Left lung (tissue), 10 donors: ENCODE results near the gene IFIT2. TPM values are rescaled to one million over a fixed set of nuclear protein-coding genes. Genes with fewer than 3 reads are reported as not detected.

Source experiments
- ATAC-seq: fragments of 200-7000 bp; cut with Tn5 transposase; one replicate; pipeline ENCODE4 v1.9.1; 2020; ENCODE audit warnings: moderate library complexity
- DNase-seq, 4 donors: peaks; one replicate each; pipeline ENCODE4 v3.0.0-alpha.2; 2013 to 2020
- H3K27ac ChIP-seq, 2 donors: fragments of 200-600 bp; sonication (generic) in 1 of 2; one replicate each; pipeline versions ENCODE4 v1.5.0 to v1.8.0; 2020 to 2021
- H3K27me3 ChIP-seq, 2 donors: fragments of 200-600 bp; sonication (generic) in 1 of 2; one replicate each; pipeline versions ENCODE4 v1.5.0 to v1.8.0; 2020 to 2021
- H3K36me3 ChIP-seq, 2 donors: fragments of 200-600 bp; sonication (generic) in 1 of 2; one replicate each; pipeline versions ENCODE4 v1.5.0 to v1.8.0; 2020 to 2021
- H3K4me1 ChIP-seq, 2 donors: fragments of 200-600 bp; one replicate each; pipeline ENCODE4 v1.8.0; 2021
- H3K4me3 ChIP-seq, 2 donors: fragments of 200-600 bp; sonication (generic) in 1 of 2; one replicate each; pipeline versions ENCODE4 v1.5.0 to v1.8.0; 2020 to 2021; ENCODE audit warnings: mild to moderate bottlenecking in 1 of 2
- H3K9me3 ChIP-seq, 2 donors: fragments of 200-600 bp; sonication (generic) in 1 of 2; one replicate each; pipeline versions ENCODE4 v1.5.0 to v1.8.0; 2020 to 2021
- intact Hi-C, 2 donors: fragments of 100-400 bp; cut with DNase I; formaldehyde crosslinking; loops; one replicate each; pipeline versions ENCODE4 v1.11.2 to v1.14.2; 2022
- polyA plus RNA-seq, 6 donors: library from polyadenylated mRNA; unstranded; fragments of 120-200 nt; gene quantifications; one replicate each; pipeline ENCODE4 v1.2.1, GENCODE V29; 2013; ENCODE audit not compliant: insufficient read length in 6 of 6
- total RNA-seq, 2 donors: library from RNA; stranded (reverse); fragmentation: NEBNext Ultra II Directional; extraction: Animal tissue kit (Norgen Biotek cat#: 25700); gene quantifications; one replicate each; pipeline ENCODE4 v1.2.1, GENCODE V29; 2021
- TF ChIP-seq, protein P1 (sequence below), 2 donors: fragments of 200-600 bp; sonication (generic) in 1 of 2; IDR thresholded peaks; one replicate each; pipeline versions ENCODE4 v1.5.0 to v1.8.0; 2021; ENCODE audit warnings: antibody characterized with exemption in 2 of 2
- donor health status: DM: no; HTN: yes; CAD: no.
- donor health status: DM: no; HTN: no; CAD: no.

The IFIT2 gene
- total and polyA plus RNA-seq, 8 donors = 9.4 to 26.1 (median 14.4) TPM

DNA sequence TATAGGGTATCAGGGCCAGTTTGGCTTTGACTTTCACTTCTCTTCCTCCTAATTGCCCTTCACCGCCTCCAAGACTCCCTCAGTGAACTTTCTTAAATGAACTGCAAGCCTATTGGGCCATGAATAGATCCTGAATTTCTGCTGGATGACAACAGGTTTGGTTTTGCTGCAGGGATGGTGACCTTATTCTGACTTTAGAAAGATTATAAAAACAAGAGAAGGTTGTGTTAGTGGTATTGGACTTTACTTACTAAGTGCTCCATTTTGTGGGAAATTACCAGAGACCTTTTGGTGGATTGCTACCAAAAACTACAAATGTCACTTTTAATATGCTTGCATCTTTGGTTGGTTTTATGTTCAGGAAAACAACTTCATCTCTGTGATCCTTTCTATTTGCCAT lies 38.8 kb upstream of the IFIT2 start:
- no peak for ATAC-seq
- intact Hi-C loops = no loop called here
- Histone ChIP-seq H3K36me3 (no peaks in the 10 kb centered on the region), H3K27me3 (no peaks in the 10 kb centered on the region), H3K9me3 (peaks cover 0 to 3% of the 10 kb centered on the region in 2 donors), H3K4me1 (peaks cover 0 to 8% of the 10 kb centered on the region in 2 donors), H3K27ac (no peak overlapping the region), H3K4me3 (no peak overlapping the region)
- no peak for DNase-seq
- TF ChIP-seq, protein P1, sequence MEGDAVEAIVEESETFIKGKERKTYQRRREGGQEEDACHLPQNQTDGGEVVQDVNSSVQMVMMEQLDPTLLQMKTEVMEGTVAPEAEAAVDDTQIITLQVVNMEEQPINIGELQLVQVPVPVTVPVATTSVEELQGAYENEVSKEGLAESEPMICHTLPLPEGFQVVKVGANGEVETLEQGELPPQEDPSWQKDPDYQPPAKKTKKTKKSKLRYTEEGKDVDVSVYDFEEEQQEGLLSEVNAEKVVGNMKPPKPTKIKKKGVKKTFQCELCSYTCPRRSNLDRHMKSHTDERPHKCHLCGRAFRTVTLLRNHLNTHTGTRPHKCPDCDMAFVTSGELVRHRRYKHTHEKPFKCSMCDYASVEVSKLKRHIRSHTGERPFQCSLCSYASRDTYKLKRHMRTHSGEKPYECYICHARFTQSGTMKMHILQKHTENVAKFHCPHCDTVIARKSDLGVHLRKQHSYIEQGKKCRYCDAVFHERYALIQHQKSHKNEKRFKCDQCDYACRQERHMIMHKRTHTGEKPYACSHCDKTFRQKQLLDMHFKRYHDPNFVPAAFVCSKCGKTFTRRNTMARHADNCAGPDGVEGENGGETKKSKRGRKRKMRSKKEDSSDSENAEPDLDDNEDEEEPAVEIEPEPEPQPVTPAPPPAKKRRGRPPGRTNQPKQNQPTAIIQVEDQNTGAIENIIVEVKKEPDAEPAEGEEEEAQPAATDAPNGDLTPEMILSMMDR (IDR thresholded peaks at IDR 0.05) = no peak

DNA sequence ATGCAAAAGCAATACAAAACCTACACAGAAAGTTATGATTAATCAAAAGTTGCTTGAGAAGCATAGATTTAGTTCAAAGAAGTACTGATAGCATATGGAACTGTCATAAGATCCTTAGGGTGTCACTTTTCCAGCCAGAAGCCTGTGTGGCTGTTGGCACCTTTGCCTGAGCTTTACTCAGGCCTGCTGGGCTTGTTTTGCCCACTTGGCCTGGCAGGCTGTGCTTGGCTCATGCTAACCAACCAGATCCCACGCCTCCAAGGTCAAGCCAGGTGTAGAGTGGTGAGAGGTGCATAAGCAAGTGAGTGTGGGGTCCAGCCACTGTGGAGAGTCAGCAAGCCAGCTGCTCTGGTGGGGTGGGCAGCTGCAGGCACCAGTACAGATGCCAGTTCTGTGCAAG lies 38.3 kb upstream of the IFIT2 start:
- no peak overlapping the region for H3K27ac ChIP-seq
- ATAC-seq (no peak), DNase-seq (no peak)
- H3K36me3 ChIP-seq = no peaks in the 10 kb centered on the region
- peaks cover 0 to 3% of the 10 kb centered on the region in 2 donors for H3K9me3 ChIP-seq
- intact Hi-C loops = no loop called here
- H3K27me3 ChIP-seq = no peaks in the 10 kb centered on the region
- peaks cover 0 to 8% of the 10 kb centered on the region in 2 donors for H3K4me1 ChIP-seq
- H3K4me3 ChIP-seq = no peak overlapping the region
- TF ChIP-seq, protein P1 (IDR thresholded peaks at IDR 0.05) = no peak

DNA sequence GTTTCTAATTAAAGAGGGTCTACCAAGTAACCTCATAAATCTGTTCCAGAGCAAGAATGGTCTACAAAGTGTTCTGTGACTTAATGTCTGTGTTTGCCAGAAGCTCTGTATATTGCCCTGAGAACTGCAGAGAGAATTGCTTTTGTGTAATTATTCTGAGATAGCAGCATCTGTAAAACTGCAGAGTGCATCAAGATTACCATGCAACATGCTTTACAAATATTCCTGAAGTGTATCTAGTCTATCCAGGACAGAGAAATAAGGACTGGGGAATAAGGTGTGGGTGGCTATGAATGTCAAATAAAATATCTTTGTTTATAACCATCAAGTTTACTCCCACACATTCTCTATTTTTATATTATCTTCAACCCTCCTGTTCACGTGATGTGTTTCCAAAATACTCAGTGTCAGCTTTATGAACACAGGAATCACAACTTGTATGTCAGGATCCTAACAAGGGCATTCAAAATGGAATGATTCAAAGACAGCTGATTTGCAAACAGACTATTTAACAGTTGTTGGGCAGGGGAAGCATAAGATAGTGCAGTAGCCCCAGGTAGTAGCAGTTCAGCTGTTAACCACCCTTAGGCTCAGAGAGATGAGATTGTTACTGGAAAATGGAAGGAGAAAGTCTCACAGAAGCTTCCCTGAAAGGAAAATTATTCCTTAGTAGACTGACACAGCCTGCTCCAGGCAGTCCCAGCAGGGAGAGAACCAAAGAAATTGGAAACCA lies 35.0 kb upstream of the IFIT2 start:
- no peaks in the 10 kb centered on the region for H3K27me3 ChIP-seq
- H3K9me3 ChIP-seq = peaks cover 0 to 3% of the 10 kb centered on the region in 2 donors

DNA sequence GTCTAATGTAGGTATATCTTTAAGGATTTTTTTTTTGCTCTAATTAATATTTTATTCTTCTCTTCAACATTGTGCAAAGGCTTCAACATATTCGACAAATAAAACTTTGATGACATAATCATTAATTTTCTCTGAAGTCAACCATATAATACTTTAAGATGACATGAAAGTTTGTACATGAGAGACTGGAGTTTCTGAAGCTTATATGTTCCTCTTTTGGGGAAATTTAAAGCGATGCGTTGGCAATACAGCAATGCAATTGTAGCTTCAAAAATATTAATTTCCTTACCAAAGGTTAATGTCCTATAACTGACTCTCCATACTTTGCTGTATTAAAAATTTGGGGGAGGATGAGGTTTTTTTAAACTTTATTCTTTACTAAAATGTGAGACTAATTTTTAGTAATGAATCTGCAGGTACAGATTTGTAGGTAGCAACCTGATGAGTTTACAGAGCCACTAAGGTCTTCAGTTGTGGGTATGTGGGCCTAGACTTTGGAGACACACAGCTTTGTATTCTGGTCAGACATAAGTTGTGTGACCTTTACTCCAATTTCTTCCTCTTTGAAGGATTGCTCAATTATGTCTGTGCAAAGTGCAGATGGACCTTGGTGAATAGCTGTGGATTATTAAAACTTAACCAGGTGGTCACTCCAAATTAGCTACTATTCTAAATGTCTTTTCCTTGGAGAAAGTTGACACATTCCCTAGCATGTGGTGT lies 32.3 kb upstream of the IFIT2 start:
- TF ChIP-seq, protein P1 (IDR thresholded peaks at IDR 0.05) = no peak
- Histone ChIP-seq H3K4me1 (peaks cover 0 to 9% of the 10 kb centered on the region in 2 donors), H3K36me3 (no peaks in the 10 kb centered on the region), H3K4me3 (no peak overlapping the region), H3K9me3 (no peaks in the 10 kb centered on the region), H3K27ac (no peak overlapping the region), H3K27me3 (no peaks in the 10 kb centered on the region)
- intact Hi-C loops = no loop called here
- DNase-seq = no peak
- ATAC-seq = peak; percentile 43

More for the DNA sequence above, 35.0 kb upstream of the IFIT2 start:
- Histone ChIP-seq H3K27ac (no peak overlapping the region), H3K36me3 (no peaks in the 10 kb centered on the region), H3K4me1 (peaks cover 0 to 9% of the 10 kb centered on the region in 2 donors), H3K4me3 (no peak overlapping the region)
- DNase-seq (no peak), ATAC-seq (no peak)
- TF ChIP-seq, protein P1 (IDR thresholded peaks at IDR 0.05) = no peak
- intact Hi-C loops = no loop called here

DNA sequence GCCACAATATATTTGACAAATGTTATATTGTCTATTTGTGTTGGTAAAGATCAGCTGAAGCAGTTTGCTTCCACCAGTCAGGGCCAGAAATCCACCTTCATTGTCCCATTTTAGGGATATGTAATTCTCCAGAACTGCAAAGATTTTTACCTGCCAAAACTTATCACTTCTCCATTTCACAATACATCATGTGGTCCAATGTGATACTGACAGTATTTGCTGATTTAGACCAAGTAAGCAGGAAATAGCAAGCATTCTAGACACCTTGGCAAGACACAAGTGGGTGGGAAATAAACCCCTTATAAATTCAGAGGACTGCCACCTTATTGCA lies 31.7 kb upstream of the IFIT2 start:
- no peak for DNase-seq
- Histone ChIP-seq H3K4me3 (no peak overlapping the region), H3K27ac (no peak overlapping the region), H3K9me3 (no peaks in the 10 kb centered on the region), H3K4me1 (peaks cover under 1 to 9% of the 10 kb centered on the region in 2 donors), H3K27me3 (no peaks in the 10 kb centered on the region), H3K36me3 (no peaks in the 10 kb centered on the region)
- no peak for ATAC-seq
- TF ChIP-seq, protein P1 (IDR thresholded peaks at IDR 0.05) = no peak
- intact Hi-C loops = no loop called here
